ENCODE results near the gene PIK3CB. TPM values are rescaled to one million over a fixed set of nuclear protein-coding genes. Genes with fewer than 3 reads are reported as not detected.
A peak's percentile ranks its signal among the peaks of the same experiment; 100 is the strongest.

The PIK3CB gene
- total RNA-seq, 1 experiment from 2014 or later = 29.7 TPM

GRCh38 chr3:138691351-138691750 is 143.4 kb downstream of the PIK3CB start:
- ChIA-PET POLR2A (no interaction called here), CTCF (no interaction called here)
- no TSS peak for BruUV-seq (replicated peaks)
- H3K27me3 ChIP-seq (replicated peaks; ENCODE audit: control insufficient read depth, insufficient read depth, low read length) = no peaks in the 10 kb centered on the region
- H3K4me1 ChIP-seq = peaks cover 17% of the 10 kb centered on the region
- Mint-ChIP-seq H3K4me3 (ENCODE audit: unreplicated experiment) (no peak overlapping the region), H3K27me3 (ENCODE audit: insufficient read depth, unreplicated experiment) (no peaks in the 10 kb centered on the region), H3K27ac (ENCODE audit: unreplicated experiment) (no peak overlapping the region), H3K9me3 (ENCODE audit: unreplicated experiment) (no peaks in the 10 kb centered on the region), H3K36me3 (ENCODE audit: insufficient read depth, unreplicated experiment) (peaks cover 13% of the 10 kb centered on the region), H3K4me1 (ENCODE audit: low read depth, unreplicated experiment) (peaks cover 23% of the 10 kb centered on the region)
- no peak overlapping the region for H3K4me3 ChIP-seq (ENCODE audit: low read depth, low read length)
- DNase-seq = no peak
- H3K9me3 ChIP-seq = no peaks in the 10 kb centered on the region
- intact Hi-C loops (cut with micrococcal nuclease; ENCODE audit: unreplicated experiment) = no loop called here
- TF ChIP-seq, protein P1, sequence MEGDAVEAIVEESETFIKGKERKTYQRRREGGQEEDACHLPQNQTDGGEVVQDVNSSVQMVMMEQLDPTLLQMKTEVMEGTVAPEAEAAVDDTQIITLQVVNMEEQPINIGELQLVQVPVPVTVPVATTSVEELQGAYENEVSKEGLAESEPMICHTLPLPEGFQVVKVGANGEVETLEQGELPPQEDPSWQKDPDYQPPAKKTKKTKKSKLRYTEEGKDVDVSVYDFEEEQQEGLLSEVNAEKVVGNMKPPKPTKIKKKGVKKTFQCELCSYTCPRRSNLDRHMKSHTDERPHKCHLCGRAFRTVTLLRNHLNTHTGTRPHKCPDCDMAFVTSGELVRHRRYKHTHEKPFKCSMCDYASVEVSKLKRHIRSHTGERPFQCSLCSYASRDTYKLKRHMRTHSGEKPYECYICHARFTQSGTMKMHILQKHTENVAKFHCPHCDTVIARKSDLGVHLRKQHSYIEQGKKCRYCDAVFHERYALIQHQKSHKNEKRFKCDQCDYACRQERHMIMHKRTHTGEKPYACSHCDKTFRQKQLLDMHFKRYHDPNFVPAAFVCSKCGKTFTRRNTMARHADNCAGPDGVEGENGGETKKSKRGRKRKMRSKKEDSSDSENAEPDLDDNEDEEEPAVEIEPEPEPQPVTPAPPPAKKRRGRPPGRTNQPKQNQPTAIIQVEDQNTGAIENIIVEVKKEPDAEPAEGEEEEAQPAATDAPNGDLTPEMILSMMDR (IDR thresholded peaks at IDR 0.05; ENCODE audit: insufficient read depth in 1 of 2, low read depth in 1 of 2, low read length in 1 of 2, severe bottlenecking in 1 of 2, unreplicated experiment in 1 of 2) = no peak
- H3K36me3 ChIP-seq (ENCODE audit: control insufficient read depth, insufficient read depth, low read length) = no peaks in the 10 kb centered on the region

DNA sequence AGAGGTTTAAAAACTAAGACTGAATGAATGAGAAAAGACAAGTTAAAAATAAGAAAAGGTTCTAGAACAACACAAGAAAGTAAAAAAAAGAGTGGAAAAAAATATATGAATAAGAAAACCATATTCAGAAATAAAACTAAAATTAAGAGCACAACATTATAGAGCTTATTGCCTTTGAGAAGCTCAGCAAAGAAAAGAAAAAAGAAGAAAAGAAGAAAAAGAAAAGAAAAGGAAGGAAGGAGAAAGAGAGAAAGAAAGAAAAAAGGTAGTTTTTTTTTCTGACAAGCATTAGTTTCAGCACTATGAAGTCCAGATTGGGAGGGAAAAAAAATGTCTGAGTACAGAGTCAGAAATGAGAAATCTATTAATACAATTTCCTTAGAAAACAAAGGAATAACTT is 144.7 kb downstream of the PIK3CB start:
- CTCF ChIA-PET = no interaction called here
- peaks cover 13% of the 10 kb centered on the region for H3K36me3 Mint-ChIP-seq (ENCODE audit: insufficient read depth, unreplicated experiment)

GRCh38 chr3:138688871-138689299 is 145.8 kb downstream of the PIK3CB start:
- ChIA-PET POLR2A (no interaction called here), CTCF (interaction anchor here (0.8 to 3.6 kb wide), 2 partner anchors 227 to 234 kb away, joined by 6 to 22 read pairs; no protein-coding TSS in a partner anchor)
- no peak overlapping the region for H3K27ac Mint-ChIP-seq (ENCODE audit: unreplicated experiment)

More for the DNA sequence above, 144.7 kb downstream of the PIK3CB start:
- Histone ChIP-seq H3K9me3 (no peaks in the 10 kb centered on the region), H3K4me1 (peaks cover 22% of the 10 kb centered on the region), H3K27me3 (replicated peaks; ENCODE audit: control insufficient read depth, insufficient read depth, low read length) (no peaks in the 10 kb centered on the region), H3K36me3 (ENCODE audit: control insufficient read depth, insufficient read depth, low read length) (no peaks in the 10 kb centered on the region), H3K4me3 (ENCODE audit: low read depth, low read length) (no peak overlapping the region)
- Mint-ChIP-seq H3K9me3 (ENCODE audit: unreplicated experiment) (no peaks in the 10 kb centered on the region), H3K27me3 (ENCODE audit: insufficient read depth, unreplicated experiment) (no peaks in the 10 kb centered on the region), H3K27ac (ENCODE audit: unreplicated experiment) (no peak overlapping the region), H3K4me1 (ENCODE audit: low read depth, unreplicated experiment) (peaks cover 23% of the 10 kb centered on the region), H3K4me3 (ENCODE audit: unreplicated experiment) (no peak overlapping the region)
- intact Hi-C loops (cut with micrococcal nuclease; ENCODE audit: unreplicated experiment) = no loop called here
- BruUV-seq (replicated peaks) = no TSS peak
- DNase-seq = no peak
- POLR2A ChIA-PET = no interaction called here
- TF ChIP-seq, protein P1 (IDR thresholded peaks at IDR 0.05; ENCODE audit: insufficient read depth in 1 of 2, low read depth in 1 of 2, low read length in 1 of 2, severe bottlenecking in 1 of 2, unreplicated experiment in 1 of 2) = no peak

More at GRCh38 chr3:138688871-138689299, 145.8 kb downstream of the PIK3CB start:
- BruUV-seq (replicated peaks) = no TSS peak
- H3K36me3 Mint-ChIP-seq (ENCODE audit: insufficient read depth, unreplicated experiment) = peaks cover 13% of the 10 kb centered on the region
- no peaks in the 10 kb centered on the region for H3K27me3 ChIP-seq (replicated peaks; ENCODE audit: control insufficient read depth, insufficient read depth, low read length)
- no peaks in the 10 kb centered on the region for H3K9me3 Mint-ChIP-seq (ENCODE audit: unreplicated experiment)
- no peaks in the 10 kb centered on the region for H3K9me3 ChIP-seq
- TF ChIP-seq, protein P1 (IDR thresholded peaks at IDR 0.05; ENCODE audit: insufficient read depth in 1 of 2, low read depth in 1 of 2, low read length in 1 of 2, severe bottlenecking in 1 of 2, unreplicated experiment in 1 of 2) = no peak
- DNase-seq = peak in 1 of 2 experiments; percentile 21
- intact Hi-C loops (cut with micrococcal nuclease; ENCODE audit: unreplicated experiment) = loop anchor here (2.0 kb wide), 1 partner anchor 226 kb away; no protein-coding TSS in a partner anchor
- H3K4me3 ChIP-seq (ENCODE audit: low read depth, low read length) = no peak overlapping the region
- peaks cover 19% of the 10 kb centered on the region for H3K4me1 Mint-ChIP-seq (ENCODE audit: low read depth, unreplicated experiment)
- no peaks in the 10 kb centered on the region for H3K36me3 ChIP-seq (ENCODE audit: control insufficient read depth, insufficient read depth, low read length)
- no peak overlapping the region for H3K4me3 Mint-ChIP-seq (ENCODE audit: unreplicated experiment)
- H3K4me1 ChIP-seq = peaks cover 22% of the 10 kb centered on the region
- H3K27me3 Mint-ChIP-seq (ENCODE audit: insufficient read depth, unreplicated experiment) = no peaks in the 10 kb centered on the region
